ENCODE data around the gene SPNS1. TPM values are rescaled to one million over a fixed set of nuclear protein-coding genes. Genes with fewer than 3 reads are reported as not detected.

The SPNS1 gene
- total and polyA plus RNA-seq, 4 experiments from 2014 or later, result 28.2 to 34.4 (median 30.7) TPM

- H3K4me1 ChIP-seq (ENCODE audit: insufficient read depth, low read length), result peaks cover 17% of the 10 kb centered on the region
- CTCF ChIA-PET (ENCODE audit: partially characterized antibody), result interaction anchor here (1.4 kb wide), 1 partner anchor 14 kb away, joined by 6 read pairs; no protein-coding TSS in a partner anchor
- Mint-ChIP-seq H3K36me3 (no peaks in the 10 kb centered on the region), H3K27ac (peak within 1 kb of the TSS; percentile 40 to 91 (median 72)), H3K4me1 (peaks cover 16 to 28% (median 21%) of the 10 kb centered on the region in 4 donors), H3K4me3 (no peak within 1 kb of the TSS), H3K9me3 (no peaks in the 10 kb centered on the region), H3K27me3 (no peaks in the 10 kb centered on the region)
- intact Hi-C loops (cut with micrococcal nuclease), result no loop called here
- H3K9me3 ChIP-seq (ENCODE audit: control insufficient read depth in 1 of 2, low read length in 2 of 2), result no peaks in the 10 kb centered on the region
- DNase-seq, result no peak
- H3K36me3 ChIP-seq (ENCODE audit: insufficient read depth, low read length), result no peaks in the 10 kb centered on the region
- H3K4me3 ChIP-seq (ENCODE audit: low read length in 2 of 2), result no peak within 1 kb of the TSS
- H3K27me3 ChIP-seq (ENCODE audit: insufficient read depth, low read length), result no peaks in the 10 kb centered on the region
- POLR2A ChIA-PET (ENCODE audit: partially characterized antibody), result interaction anchor here (1.9 kb wide), 1 partner anchor 86 kb away, joined by 5 read pairs; the partner anchor contains the start of gene TUFM
- no peak within 1 kb of the TSS for H3K27ac ChIP-seq (ENCODE audit: low read depth, low read length)
These were observed 42.8 kb upstream of the SPNS1 start, which contains the start of gene CD19 for GRCh38 chr16:28931801-28932225. Gene CD19, plus strand, starts transcription at chr16:28931971. Its CDS starts 30 bp downstream, at chr16:28932001.

GRCh38 chr16:28932339-28933141 is 42.0 kb upstream of the SPNS1 start:
- Mint-ChIP-seq H3K9me3 (no peaks in the 10 kb centered on the region), H3K27me3 (no peaks in the 10 kb centered on the region), H3K27ac (peak overlapping the region in 2 of 7 donors; percentile 36 to 44), H3K36me3 (no peaks in the 10 kb centered on the region), H3K4me1 (peaks cover 17 to 28% (median 22%) of the 10 kb centered on the region in 4 donors), H3K4me3 (no peak overlapping the region)
- no peaks in the 10 kb centered on the region for H3K27me3 ChIP-seq (ENCODE audit: insufficient read depth, low read length)
- no peak for DNase-seq
- no peaks in the 10 kb centered on the region for H3K9me3 ChIP-seq (ENCODE audit: control insufficient read depth in 1 of 2, low read length in 2 of 2)
- no peak overlapping the region for H3K4me3 ChIP-seq (ENCODE audit: low read length in 2 of 2)
- H3K4me1 ChIP-seq (ENCODE audit: insufficient read depth, low read length), result peaks cover 23% of the 10 kb centered on the region
- intact Hi-C loops (cut with micrococcal nuclease), result no loop called here
- no peak overlapping the region for H3K27ac ChIP-seq (ENCODE audit: low read depth, low read length)
- no peaks in the 10 kb centered on the region for H3K36me3 ChIP-seq (ENCODE audit: insufficient read depth, low read length)
- CTCF ChIA-PET (ENCODE audit: partially characterized antibody), result interaction anchor here (1.4 to 1.9 kb wide), 2 partner anchors 12 to 13 kb away, joined by 6 to 9 read pairs; no protein-coding TSS in a partner anchor
- POLR2A ChIA-PET (ENCODE audit: partially characterized antibody), result interaction anchor here (0.9 to 1.9 kb wide), 2 partner anchors 69 to 86 kb away, joined by 3 to 5 read pairs; partner anchors contain the start of genes SH2B1 and TUFM

DNA sequence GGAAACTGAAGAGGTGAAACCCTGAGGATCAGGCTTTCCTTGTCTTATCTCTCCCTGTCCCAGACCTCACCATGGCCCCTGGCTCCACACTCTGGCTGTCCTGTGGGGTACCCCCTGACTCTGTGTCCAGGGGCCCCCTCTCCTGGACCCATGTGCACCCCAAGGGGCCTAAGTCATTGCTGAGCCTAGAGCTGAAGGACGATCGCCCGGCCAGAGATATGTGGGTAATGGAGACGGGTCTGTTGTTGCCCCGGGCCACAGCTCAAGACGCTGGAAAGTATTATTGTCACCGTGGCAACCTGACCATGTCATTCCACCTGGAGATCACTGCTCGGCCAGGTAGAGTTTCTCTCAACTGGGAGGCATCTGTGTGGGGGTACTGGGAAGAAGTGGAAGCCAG is 41.4 kb upstream of the SPNS1 start:
- Histone ChIP-seq H3K36me3 (ENCODE audit: insufficient read depth, low read length) (no peaks in the 10 kb centered on the region), H3K4me1 (ENCODE audit: insufficient read depth, low read length) (peaks cover 23% of the 10 kb centered on the region), H3K27ac (ENCODE audit: low read depth, low read length) (no peak overlapping the region), H3K4me3 (ENCODE audit: low read length in 2 of 2) (no peak overlapping the region), H3K9me3 (ENCODE audit: control insufficient read depth in 1 of 2, low read length in 2 of 2) (no peaks in the 10 kb centered on the region), H3K27me3 (ENCODE audit: insufficient read depth, low read length) (no peaks in the 10 kb centered on the region)
- H3K27ac Mint-ChIP-seq, result no peak overlapping the region
- ChIA-PET POLR2A (ENCODE audit: partially characterized antibody) (interaction anchor here (0.9 kb wide), 1 partner anchor 70 kb away, joined by 3 read pairs; the partner anchor contains the start of gene SH2B1), CTCF (ENCODE audit: partially characterized antibody) (interaction anchor here (0.6 to 1.9 kb wide), 2 partner anchors 12 to 23 kb away, joined by 3 to 9 read pairs; no protein-coding TSS in a partner anchor)
- DNase-seq, result no peak
- no peaks in the 10 kb centered on the region for H3K27me3 Mint-ChIP-seq
- no peaks in the 10 kb centered on the region for H3K9me3 Mint-ChIP-seq
- no peak overlapping the region for H3K4me3 Mint-ChIP-seq
- H3K36me3 Mint-ChIP-seq, result no peaks in the 10 kb centered on the region
- intact Hi-C loops (cut with micrococcal nuclease), result no loop called here
- H3K4me1 Mint-ChIP-seq, result peaks cover 17 to 28% (median 22%) of the 10 kb centered on the region in 4 donors

GRCh38 chr16:28935346-28935745 is 39.2 kb upstream of the SPNS1 start:
- no peaks in the 10 kb centered on the region for H3K27me3 Mint-ChIP-seq
- H3K4me3 ChIP-seq (ENCODE audit: low read length in 2 of 2), result no peak overlapping the region
- no peaks in the 10 kb centered on the region for H3K36me3 ChIP-seq (ENCODE audit: insufficient read depth, low read length)
- peak overlapping the region in 1 of 8 donors; percentile 25 for H3K4me3 Mint-ChIP-seq
- ChIA-PET CTCF (ENCODE audit: partially characterized antibody) (interaction anchor here (0.8 to 1.7 kb wide), 3 partner anchors 10 to 17 kb away, joined by 3 to 5 read pairs (median 4); no protein-coding TSS in a partner anchor), POLR2A (ENCODE audit: partially characterized antibody) (no interaction called here)
- peak overlapping the region in 5 of 7 donors; percentile 19 to 67 (median 62) for H3K27ac Mint-ChIP-seq
- intact Hi-C loops (cut with micrococcal nuclease), result no loop called here
- no peaks in the 10 kb centered on the region for H3K9me3 Mint-ChIP-seq
- no peaks in the 10 kb centered on the region for H3K36me3 Mint-ChIP-seq
- H3K4me1 Mint-ChIP-seq, result peaks cover 17 to 27% (median 20%) of the 10 kb centered on the region in 4 donors
- peaks cover 23% of the 10 kb centered on the region for H3K4me1 ChIP-seq (ENCODE audit: insufficient read depth, low read length)
- no peak overlapping the region for H3K27ac ChIP-seq (ENCODE audit: low read depth, low read length)
- no peak for DNase-seq
- H3K9me3 ChIP-seq (ENCODE audit: control insufficient read depth in 1 of 2, low read length in 2 of 2), result no peaks in the 10 kb centered on the region
- no peaks in the 10 kb centered on the region for H3K27me3 ChIP-seq (ENCODE audit: insufficient read depth, low read length)

GRCh38 chr16:28935924-28936783 is 38.4 kb upstream of the SPNS1 start:
- H3K27me3 ChIP-seq (ENCODE audit: insufficient read depth, low read length), result no peaks in the 10 kb centered on the region
- no peaks in the 10 kb centered on the region for H3K9me3 Mint-ChIP-seq
- ChIA-PET CTCF (ENCODE audit: partially characterized antibody) (interaction anchor here (0.8 to 1.7 kb wide), 4 partner anchors 9 to 18 kb away, joined by 3 to 6 read pairs (median 4); no protein-coding TSS in a partner anchor), POLR2A (ENCODE audit: partially characterized antibody) (interaction anchor here (0.7 to 1.2 kb wide), 6 partner anchors 9 to 112 kb away, joined by 3 to 8 read pairs (median 4); partner anchors contain the start of gene TUFM)
- H3K27ac Mint-ChIP-seq, result peak overlapping the region; percentile 3 to 88 (median 46)
- peaks cover 11 to 19% (median 12%) of the 10 kb centered on the region in 4 donors for H3K4me1 Mint-ChIP-seq
- no peaks in the 10 kb centered on the region for H3K36me3 ChIP-seq (ENCODE audit: insufficient read depth, low read length)
- peak; percentile 83 to 85 (median 84) for DNase-seq
- H3K4me1 ChIP-seq (ENCODE audit: insufficient read depth, low read length), result peaks cover 14% of the 10 kb centered on the region
- intact Hi-C loops (cut with micrococcal nuclease), result no loop called here
- peak overlapping the region; percentile 30 to 34 for H3K4me3 ChIP-seq (ENCODE audit: low read length in 2 of 2)
- peak overlapping the region; percentile 55 to 80 (median 74) for H3K4me3 Mint-ChIP-seq
- no peaks in the 10 kb centered on the region for H3K27me3 Mint-ChIP-seq
- H3K27ac ChIP-seq (ENCODE audit: low read depth, low read length), result no peak overlapping the region
- no peaks in the 10 kb centered on the region for H3K9me3 ChIP-seq (ENCODE audit: control insufficient read depth in 1 of 2, low read length in 2 of 2)
- H3K36me3 Mint-ChIP-seq, result no peaks in the 10 kb centered on the region

DNA sequence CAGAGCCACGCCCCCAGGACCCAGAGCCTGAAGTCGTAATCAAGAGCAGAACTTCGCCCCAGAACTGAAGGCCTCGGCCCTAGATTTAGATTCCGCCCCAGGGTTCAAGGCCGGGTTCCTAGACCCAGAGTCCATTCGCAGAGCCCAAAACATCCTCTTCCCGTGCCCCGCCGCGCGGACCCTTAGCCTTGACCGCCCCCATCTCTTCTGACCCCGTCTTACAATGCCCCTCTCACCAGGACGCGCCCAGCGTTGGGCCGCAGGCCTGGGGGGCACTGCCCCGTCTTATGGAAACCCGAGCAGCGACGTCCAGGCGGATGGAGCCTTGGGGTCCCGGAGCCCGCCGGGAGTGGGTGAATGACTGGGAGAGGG is 37.8 kb upstream of the SPNS1 start:
- peak overlapping the region in 1 of 2 donors; percentile 30 for H3K4me3 ChIP-seq (ENCODE audit: low read length in 2 of 2)
- no peak overlapping the region for H3K27ac ChIP-seq (ENCODE audit: low read depth, low read length)
- ChIA-PET CTCF (ENCODE audit: partially characterized antibody) (interaction anchor here (1.0 to 1.7 kb wide), 3 partner anchors 9 to 13 kb away, joined by 4 to 6 read pairs (median 5); no protein-coding TSS in a partner anchor), POLR2A (ENCODE audit: partially characterized antibody) (interaction anchor here (0.7 to 1.2 kb wide), 6 partner anchors 9 to 113 kb away, joined by 3 to 8 read pairs (median 4); partner anchors contain the start of gene TUFM)
- DNase-seq, result no peak
- Mint-ChIP-seq H3K4me1 (peaks cover 11 to 19% (median 12%) of the 10 kb centered on the region in 4 donors), H3K36me3 (no peaks in the 10 kb centered on the region), H3K9me3 (no peaks in the 10 kb centered on the region), H3K27ac (peak overlapping the region in 4 of 7 donors; percentile 3 to 88 (median 52)), H3K27me3 (no peaks in the 10 kb centered on the region), H3K4me3 (peak overlapping the region; percentile 55 to 80 (median 74))
- H3K27me3 ChIP-seq (ENCODE audit: insufficient read depth, low read length), result no peaks in the 10 kb centered on the region
- H3K9me3 ChIP-seq (ENCODE audit: control insufficient read depth in 1 of 2, low read length in 2 of 2), result no peaks in the 10 kb centered on the region
- no peaks in the 10 kb centered on the region for H3K36me3 ChIP-seq (ENCODE audit: insufficient read depth, low read length)
- peaks cover 14% of the 10 kb centered on the region for H3K4me1 ChIP-seq (ENCODE audit: insufficient read depth, low read length)
- intact Hi-C loops (cut with micrococcal nuclease), result no loop called here

Measured in CD4-positive, alpha-beta memory T cell (primary cell).